ENCODE data around the gene ENOSF1. TPM values are rescaled to one million over a fixed set of nuclear protein-coding genes. Genes with fewer than 3 reads are reported as not detected.
A peak's percentile ranks its signal among the peaks of the same experiment; 100 is the strongest.
"Not testable (repeated sequence)": the region's sequence is repeated elsewhere in the genome, so short reads cannot be mapped to it uniquely, and the experiment has no call there.

Gene ENOSF1
- 10 to 100 TPM; 36.7 to 71.9 (median 58.5) TPM for total RNA-seq
- long read RNA-seq, transcript ENOSF1-201 (16 exons, 1,867 nt) = major isoform, 5 of 12 reads
- long read RNA-seq, partial matches to known transcripts = 3 of 12 reads
- long read RNA-seq, other reads (novel, unspliced or antisense) = 4 of 12 reads

GRCh38 chr18:712401-713134 is at the start of gene ENOSF1:
Gene ENOSF1, minus strand, starts transcription at chr18:712630. Its CDS starts 43 bp downstream, at chr18:712587.
- Histone ChIP-seq H3K36me3 (no peaks in the 10 kb centered on the region), H3K27me3 (no peaks in the 10 kb centered on the region), H3K4me1 (peaks cover 0 to 14% (median 0%) of the 10 kb centered on the region in 4 donors), H3K4me3 (peak within 1 kb of the TSS; percentile 53 to 69 (median 60)), H3K9me3 (no peaks in the 10 kb centered on the region), H3K27ac (peak within 1 kb of the TSS; percentile 84 to 95 (median 90))
- intact Hi-C loops (cut with DNase I) = no loop called here
- DNase-seq (peak; percentile 91 to 92 (median 92)), ATAC-seq (peak; percentile 91 to 98 (median 94))
- TF ChIP-seq POLR2A (IDR thresholded peaks at IDR 0.05) (peak; percentile 46), CTCF (IDR thresholded peaks at IDR 0.05) (peak; percentile 86 to 97 (median 96))
- WGBS (ENCODE audit: insufficient coverage, low coverage, low lambda C conversion rate, missing lambda C conversion rate) = 0% methylated on average over 3 of the region's 91 CpGs

DNA sequence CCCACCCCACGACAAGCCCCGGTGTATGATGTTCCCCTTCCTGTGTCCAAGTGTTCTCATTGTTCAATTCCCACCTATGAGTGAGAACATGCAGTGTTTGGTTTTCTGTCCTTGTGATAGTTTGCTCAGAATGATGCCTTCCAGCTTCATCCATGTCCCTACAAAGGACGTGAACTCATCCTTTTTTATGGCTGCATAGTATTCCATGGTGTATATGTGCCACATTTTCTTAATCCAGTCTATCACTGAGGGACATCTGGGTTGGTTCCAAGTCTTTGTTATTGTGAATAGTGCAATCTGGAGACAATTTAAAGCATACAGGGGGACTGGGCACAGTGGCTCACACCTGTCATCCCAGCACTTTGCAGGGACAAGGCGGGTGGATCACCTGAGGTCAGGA is 47.4 kb upstream of the ENOSF1 start:
- H3K9me3 ChIP-seq; H3K27me3 ChIP-seq; H3K4me1 ChIP-seq; H3K27ac ChIP-seq; intact Hi-C loops (cut with DNase I); H3K4me3 ChIP-seq; H3K36me3 ChIP-seq; DNase-seq; ATAC-seq: not testable (repeated sequence)
- WGBS (ENCODE audit: insufficient coverage, low coverage, low lambda C conversion rate, missing lambda C conversion rate) = 100% methylated on average over 2 of the region's 4 CpGs

GRCh38 chr18:755506-755905 is 43.1 kb upstream of the ENOSF1 start:
- ATAC-seq = no peak
- Histone ChIP-seq H3K4me3 (no peak overlapping the region), H3K27ac (no peak overlapping the region), H3K9me3 (no peaks in the 10 kb centered on the region), H3K27me3 (no peaks in the 10 kb centered on the region), H3K4me1 (no peaks in the 10 kb centered on the region), H3K36me3 (no peaks in the 10 kb centered on the region)
- intact Hi-C loops (cut with DNase I) = no loop called here
- WGBS (ENCODE audit: insufficient coverage, low coverage, low lambda C conversion rate, missing lambda C conversion rate) = 64% methylated on average over 2 of the region's 2 CpGs
- no peak for TF ChIP-seq POLR2A (IDR thresholded peaks at IDR 0.05)
- no peak for TF ChIP-seq CTCF (IDR thresholded peaks at IDR 0.05)
- DNase-seq = no peak

GRCh38 chr18:754656-755055 is 42.2 kb upstream of the ENOSF1 start:
- TF ChIP-seq POLR2A (IDR thresholded peaks at IDR 0.05) = no peak
- TF ChIP-seq CTCF (IDR thresholded peaks at IDR 0.05) = no peak
- Histone ChIP-seq H3K27me3 (no peaks in the 10 kb centered on the region), H3K4me1 (no peaks in the 10 kb centered on the region), H3K9me3 (no peaks in the 10 kb centered on the region), H3K27ac (no peak overlapping the region), H3K4me3 (no peak overlapping the region), H3K36me3 (no peaks in the 10 kb centered on the region)
- intact Hi-C loops (cut with DNase I) = no loop called here
- DNase-seq (no peak), ATAC-seq (no peak)
- WGBS (ENCODE audit: insufficient coverage, low coverage, low lambda C conversion rate, missing lambda C conversion rate) = 100% methylated on average over 1 of the region's 1 CpG

DNA sequence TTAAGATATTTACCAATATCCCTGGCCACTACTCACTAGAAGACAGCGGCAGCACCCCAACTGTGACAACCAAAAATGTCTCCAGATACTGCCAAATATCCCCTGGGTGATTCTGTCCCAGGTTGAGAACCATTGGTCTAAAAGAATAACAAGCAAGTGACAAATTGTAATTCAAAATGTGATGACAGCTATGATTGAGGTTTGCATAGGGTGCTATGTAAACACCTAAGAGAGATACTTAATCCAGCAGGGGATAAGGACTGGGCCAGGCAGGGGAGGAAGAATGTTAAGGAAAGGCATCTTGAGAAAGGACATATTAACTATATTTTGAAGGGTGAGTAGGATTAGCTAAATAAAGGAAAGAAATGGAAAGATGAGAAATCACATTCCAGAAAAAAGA is 38.0 kb upstream of the ENOSF1 start:
- Histone ChIP-seq H3K27me3 (no peaks in the 10 kb centered on the region), H3K27ac (no peak overlapping the region), H3K36me3 (peaks cover 0 to 7% (median 4%) of the 10 kb centered on the region in 4 donors), H3K4me3 (no peak overlapping the region), H3K9me3 (no peaks in the 10 kb centered on the region), H3K4me1 (no peaks in the 10 kb centered on the region)
- WGBS (ENCODE audit: insufficient coverage, low coverage, low lambda C conversion rate, missing lambda C conversion rate) = 88% methylated on average over 1 of the region's 1 CpG
- DNase-seq (no peak), ATAC-seq (no peak)
- intact Hi-C loops (cut with DNase I) = no loop called here
- TF ChIP-seq POLR2A (IDR thresholded peaks at IDR 0.05) (no peak), CTCF (IDR thresholded peaks at IDR 0.05) (no peak)

Data from right lobe of liver (tissue), 6 donors.